Astrocyte (in vitro differentiated cells and primary cell): ENCODE measurements around the gene KCNMA1.

Source experiments
- CTCF ChIP-seq: IDR thresholded peaks from 2 replicates; pipeline ENCODE4 v1.5.1; 2011; ENCODE audit warnings: low read depth, mild to moderate bottlenecking, inconsistent platforms, low read length, moderate library complexity; ENCODE audit not compliant: insufficient read depth
- EZH2 ChIP-seq: IDR thresholded peaks from 2 replicates; pipeline ENCODE4 v1.6.1; 2012; ENCODE audit warnings: mild to moderate bottlenecking, low read length, inconsistent platforms; ENCODE audit not compliant: insufficient read depth

GRCh38 chr10:77391605-77392235 lies 245.9 kb downstream of the KCNMA1 start:
- TF ChIP-seq CTCF: peak; percentile 57
- TF ChIP-seq EZH2: no peak
